ENCODE measurements around the gene ANK2. TPM values are rescaled to one million over a fixed set of nuclear protein-coding genes. Genes with fewer than 3 reads are reported as not detected.

The ANK2 gene
- total and polyA plus RNA-seq, 2 of the 13 experiments (the other 11 are each of a cell fraction or from before 2014, with no cell fraction given) = 2.7 to 15.1 TPM

DNA sequence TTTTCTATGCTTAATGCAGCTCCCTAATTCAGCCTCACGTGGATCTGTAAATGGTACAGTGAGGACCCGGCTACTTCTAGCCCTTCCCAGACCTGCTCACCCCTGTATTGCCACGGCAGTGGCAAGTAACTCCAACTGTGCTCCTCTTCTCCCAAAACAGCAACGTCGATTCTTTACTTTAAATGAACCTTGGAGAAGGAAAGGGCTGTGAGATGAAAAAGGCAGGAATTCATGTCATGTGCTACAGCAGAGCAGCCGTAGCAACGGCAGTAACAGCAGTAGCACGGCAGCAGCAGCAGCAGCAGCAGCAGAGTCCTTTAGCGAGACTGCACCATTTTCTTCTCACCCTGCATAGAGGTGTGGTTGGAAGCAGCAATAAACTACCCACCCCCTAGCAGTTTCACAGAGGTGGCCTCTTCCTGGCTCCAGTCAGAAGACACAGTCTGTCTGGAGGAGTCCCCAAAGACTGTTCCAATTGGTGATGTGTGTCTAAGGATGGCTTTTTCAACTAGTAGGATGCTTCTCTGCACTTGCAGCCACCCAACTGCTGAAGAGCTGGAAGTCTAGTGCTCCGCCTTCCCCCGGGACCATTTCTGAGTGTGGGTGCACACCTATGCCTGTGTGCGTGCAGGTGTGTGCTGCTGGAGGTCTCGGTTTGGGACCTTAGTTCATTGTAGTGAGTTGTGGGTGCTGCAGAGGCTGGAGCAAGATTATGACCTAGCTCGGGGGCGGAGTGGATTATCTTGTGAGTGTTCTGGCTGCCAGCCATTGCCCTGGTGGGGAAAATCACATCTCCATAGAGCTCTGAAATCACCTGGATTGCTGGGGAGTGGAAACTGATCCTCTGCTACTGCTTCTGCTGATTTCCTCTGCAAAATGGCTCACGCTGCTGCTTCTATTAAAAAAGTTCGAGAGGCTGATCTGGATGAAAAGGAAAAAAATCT, 67.2 kb downstream of the ANK2 start:
- Histone ChIP-seq H4K20me1 (ENCODE audit: insufficient read depth, low read length) (no peaks in the 10 kb centered on the region), H3K4me3 (replicated peaks in 1 of 3; ENCODE audit: insufficient read depth in 1 of 3, low read depth in 2 of 3, low read length in 3 of 3) (peak overlapping the region; percentile 45 to 63 (median 57)), H3K4me1 (ENCODE audit: insufficient read depth, low read length) (peaks cover 23% of the 10 kb centered on the region), H3K27ac (ENCODE audit: extremely low read length, insufficient read depth, low read length) (no peak overlapping the region), H2AFZ (ENCODE audit: low read length) (peak overlapping the region; percentile 64), H3K36me3 (replicated peaks in 1 of 2; ENCODE audit: control insufficient read depth in 1 of 2, insufficient read depth in 2 of 2, low read length in 2 of 2) (no peaks in the 10 kb centered on the region), H3K27me3 (ENCODE audit: control insufficient read depth in 1 of 2, insufficient read depth in 2 of 2, low read length in 2 of 2) (peaks cover 0 to 3% of the 10 kb centered on the region in 2 experiments; a peak in 1 of 5 replicates), H3K79me2 (ENCODE audit: insufficient read depth, low read length) (no peaks in the 10 kb centered on the region), H3K4me2 (ENCODE audit: low read depth, low read length) (peak overlapping the region; percentile 86), H3K9me3 (ENCODE audit: low read length) (no peaks in the 10 kb centered on the region), H3K9ac (ENCODE audit: insufficient read depth, low read depth, low read length) (peak overlapping the region; percentile 12; the same call in 1 of the 2 replicates)
- POLR2A ChIA-PET = interaction anchor here (0.7 to 1.8 kb wide), 3 partner anchors 25 to 262 kb away, joined by 3 to 5 read pairs (median 3); no protein-coding TSS in a partner anchor
- 6% methylated on average over 15 of the region's 17 CpGs for WGBS (ENCODE audit: low lambda C conversion rate)
- FAIRE-seq = no peak
- peak; percentile 95 for ATAC-seq
- no TSS peak for BruUV-seq (replicated peaks)
- in situ Hi-C loops (cut with HindIII; ENCODE audit: extremely low pct_ligation_motif_present, low pct_unique_long_range_greater_than_20kb) (no loop called here), intact Hi-C loops (cut with micrococcal nuclease; ENCODE audit: unreplicated experiment) (no loop called here)
- CTCF ChIA-PET (ENCODE audit: low intra/inter-chr PET ratio, low total read pairs) = no interaction called here
- DNase-seq (ENCODE audit: low spot score) = no peak
- TF ChIP-seq ZNF839 (CRISPR knock-in tag; IDR thresholded peaks at IDR 0.05; ENCODE audit: borderline replicate concordance) (no peak), ZNF530 (CRISPR knock-in tag; IDR thresholded peaks at IDR 0.05; ENCODE audit: low read depth) (no peak), NFKB2 (CRISPR knock-in tag; IDR thresholded peaks at IDR 0.05; ENCODE audit: borderline replicate concordance) (no peak), ZNF749 (CRISPR knock-in tag; IDR thresholded peaks at IDR 0.05; ENCODE audit: borderline replicate concordance) (no peak), NFKBIZ (CRISPR knock-in tag; IDR thresholded peaks at IDR 0.05) (no peak), ZNF253 (CRISPR knock-in tag; IDR thresholded peaks at IDR 0.05; ENCODE audit: borderline replicate concordance) (no peak), GATA4 (IDR thresholded peaks at IDR 0.05; ENCODE audit: borderline replicate concordance, low read depth) (0 out of 2 replicates have a peak, but pooled peaks have one; percentile 29), BHLHE40 (IDR thresholded peaks at IDR 0.05; ENCODE audit: low read length) (0 out of 2 replicates have a peak, but pooled peaks have one; percentile 28), CENPX (CRISPR knock-in tag; IDR thresholded peaks at IDR 0.05) (no peak)
- TF ChIP-seq, protein P1, sequence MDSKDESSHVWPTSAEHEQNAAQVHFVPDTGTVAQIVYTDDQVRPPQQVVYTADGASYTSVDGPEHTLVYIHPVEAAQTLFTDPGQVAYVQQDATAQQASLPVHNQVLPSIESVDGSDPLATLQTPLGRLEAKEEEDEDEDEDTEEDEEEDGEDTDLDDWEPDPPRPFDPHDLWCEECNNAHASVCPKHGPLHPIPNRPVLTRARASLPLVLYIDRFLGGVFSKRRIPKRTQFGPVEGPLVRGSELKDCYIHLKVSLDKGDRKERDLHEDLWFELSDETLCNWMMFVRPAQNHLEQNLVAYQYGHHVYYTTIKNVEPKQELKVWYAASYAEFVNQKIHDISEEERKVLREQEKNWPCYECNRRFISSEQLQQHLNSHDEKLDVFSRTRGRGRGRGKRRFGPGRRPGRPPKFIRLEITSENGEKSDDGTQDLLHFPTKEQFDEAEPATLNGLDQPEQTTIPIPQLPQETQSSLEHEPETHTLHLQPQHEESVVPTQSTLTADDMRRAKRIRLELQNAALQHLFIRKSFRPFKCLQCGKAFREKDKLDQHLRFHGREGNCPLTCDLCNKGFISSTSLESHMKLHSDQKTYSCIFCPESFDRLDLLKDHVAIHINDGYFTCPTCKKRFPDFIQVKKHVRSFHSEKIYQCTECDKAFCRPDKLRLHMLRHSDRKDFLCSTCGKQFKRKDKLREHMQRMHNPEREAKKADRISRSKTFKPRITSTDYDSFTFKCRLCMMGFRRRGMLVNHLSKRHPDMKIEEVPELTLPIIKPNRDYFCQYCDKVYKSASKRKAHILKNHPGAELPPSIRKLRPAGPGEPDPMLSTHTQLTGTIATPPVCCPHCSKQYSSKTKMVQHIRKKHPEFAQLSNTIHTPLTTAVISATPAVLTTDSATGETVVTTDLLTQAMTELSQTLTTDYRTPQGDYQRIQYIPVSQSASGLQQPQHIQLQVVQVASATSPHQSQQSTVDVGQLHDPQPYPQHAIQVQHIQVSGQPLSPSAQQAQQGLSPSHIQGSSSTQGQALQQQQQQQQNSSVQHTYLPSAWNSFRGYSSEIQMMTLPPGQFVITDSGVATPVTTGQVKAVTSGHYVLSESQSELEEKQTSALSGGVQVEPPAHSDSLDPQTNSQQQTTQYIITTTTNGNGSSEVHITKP (CRISPR knock-in tag; IDR thresholded peaks at IDR 0.05; ENCODE audit: low read depth) = peak; percentile 96
- TF ChIP-seq, protein P2, sequence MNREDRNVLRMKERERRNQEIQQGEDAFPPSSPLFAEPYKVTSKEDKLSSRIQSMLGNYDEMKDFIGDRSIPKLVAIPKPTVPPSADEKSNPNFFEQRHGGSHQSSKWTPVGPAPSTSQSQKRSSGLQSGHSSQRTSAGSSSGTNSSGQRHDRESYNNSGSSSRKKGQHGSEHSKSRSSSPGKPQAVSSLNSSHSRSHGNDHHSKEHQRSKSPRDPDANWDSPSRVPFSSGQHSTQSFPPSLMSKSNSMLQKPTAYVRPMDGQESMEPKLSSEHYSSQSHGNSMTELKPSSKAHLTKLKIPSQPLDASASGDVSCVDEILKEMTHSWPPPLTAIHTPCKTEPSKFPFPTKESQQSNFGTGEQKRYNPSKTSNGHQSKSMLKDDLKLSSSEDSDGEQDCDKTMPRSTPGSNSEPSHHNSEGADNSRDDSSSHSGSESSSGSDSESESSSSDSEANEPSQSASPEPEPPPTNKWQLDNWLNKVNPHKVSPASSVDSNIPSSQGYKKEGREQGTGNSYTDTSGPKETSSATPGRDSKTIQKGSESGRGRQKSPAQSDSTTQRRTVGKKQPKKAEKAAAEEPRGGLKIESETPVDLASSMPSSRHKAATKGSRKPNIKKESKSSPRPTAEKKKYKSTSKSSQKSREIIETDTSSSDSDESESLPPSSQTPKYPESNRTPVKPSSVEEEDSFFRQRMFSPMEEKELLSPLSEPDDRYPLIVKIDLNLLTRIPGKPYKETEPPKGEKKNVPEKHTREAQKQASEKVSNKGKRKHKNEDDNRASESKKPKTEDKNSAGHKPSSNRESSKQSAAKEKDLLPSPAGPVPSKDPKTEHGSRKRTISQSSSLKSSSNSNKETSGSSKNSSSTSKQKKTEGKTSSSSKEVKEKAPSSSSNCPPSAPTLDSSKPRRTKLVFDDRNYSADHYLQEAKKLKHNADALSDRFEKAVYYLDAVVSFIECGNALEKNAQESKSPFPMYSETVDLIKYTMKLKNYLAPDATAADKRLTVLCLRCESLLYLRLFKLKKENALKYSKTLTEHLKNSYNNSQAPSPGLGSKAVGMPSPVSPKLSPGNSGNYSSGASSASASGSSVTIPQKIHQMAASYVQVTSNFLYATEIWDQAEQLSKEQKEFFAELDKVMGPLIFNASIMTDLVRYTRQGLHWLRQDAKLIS (CRISPR knock-in tag; IDR thresholded peaks at IDR 0.05) = no peak
- TF ChIP-seq, protein P3, sequence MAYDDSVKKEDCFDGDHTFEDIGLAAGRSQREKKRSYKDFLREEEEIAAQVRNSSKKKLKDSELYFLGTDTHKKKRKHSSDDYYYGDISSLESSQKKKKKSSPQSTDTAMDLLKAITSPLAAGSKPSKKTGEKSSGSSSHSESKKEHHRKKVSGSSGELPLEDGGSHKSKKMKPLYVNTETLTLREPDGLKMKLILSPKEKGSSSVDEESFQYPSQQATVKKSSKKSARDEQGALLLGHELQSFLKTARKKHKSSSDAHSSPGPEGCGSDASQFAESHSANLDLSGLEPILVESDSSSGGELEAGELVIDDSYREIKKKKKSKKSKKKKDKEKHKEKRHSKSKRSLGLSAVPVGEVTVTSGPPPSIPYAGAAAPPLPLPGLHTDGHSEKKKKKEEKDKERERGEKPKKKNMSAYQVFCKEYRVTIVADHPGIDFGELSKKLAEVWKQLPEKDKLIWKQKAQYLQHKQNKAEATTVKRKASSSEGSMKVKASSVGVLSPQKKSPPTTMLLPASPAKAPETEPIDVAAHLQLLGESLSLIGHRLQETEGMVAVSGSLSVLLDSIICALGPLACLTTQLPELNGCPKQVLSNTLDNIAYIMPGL (CRISPR knock-in tag; IDR thresholded peaks at IDR 0.05; ENCODE audit: borderline replicate concordance in 1 of 2, low read depth in 1 of 2) = 0 out of 4 replicates have a peak, but pooled peaks of 1 of the 2 experiments have one; percentile 10
